HUES6 (cell line): Measurements from ENCODE around the gene LIN9.
A peak's percentile ranks its signal among the peaks of the same experiment; 100 is the strongest.
"Not testable (repeated sequence)": the region's sequence is repeated elsewhere in the genome, so short reads cannot be mapped to it uniquely, and the experiment has no call there.

Source experiments
- H3K27ac ChIP-seq: 2 replicates; pipeline ENCODE4 v1.7.0; 2013; ENCODE audit warnings: low read depth, mild to moderate bottlenecking, low read length, inconsistent platforms
- H3K27me3 ChIP-seq: 2 replicates; pipeline ENCODE4 v1.6.1; 2013; ENCODE audit warnings: low read length; ENCODE audit not compliant: control insufficient read depth, insufficient read depth
- H3K36me3 ChIP-seq: 2 replicates; pipeline ENCODE4 v1.6.1; 2013; ENCODE audit warnings: low read length; ENCODE audit not compliant: control insufficient read depth, insufficient read depth
- H3K4me1 ChIP-seq: 2 replicates; pipeline ENCODE4 v1.6.1; 2013; ENCODE audit warnings: low read length; ENCODE audit not compliant: control insufficient read depth, insufficient read depth
- H3K4me3 ChIP-seq: 2 replicates; pipeline ENCODE4 v1.5.1; 2013; ENCODE audit warnings: low read depth, low read length
- H3K9ac ChIP-seq: one replicate; pipeline ENCODE4 v1.6.1; 2013; ENCODE audit warnings: mild to moderate bottlenecking, low read length
- H3K9me3 ChIP-seq: 2 replicates; pipeline ENCODE4 v1.6.1; 2013; ENCODE audit warnings: low read depth, low read length; ENCODE audit not compliant: control insufficient read depth, insufficient read depth

The LIN9 gene

DNA sequence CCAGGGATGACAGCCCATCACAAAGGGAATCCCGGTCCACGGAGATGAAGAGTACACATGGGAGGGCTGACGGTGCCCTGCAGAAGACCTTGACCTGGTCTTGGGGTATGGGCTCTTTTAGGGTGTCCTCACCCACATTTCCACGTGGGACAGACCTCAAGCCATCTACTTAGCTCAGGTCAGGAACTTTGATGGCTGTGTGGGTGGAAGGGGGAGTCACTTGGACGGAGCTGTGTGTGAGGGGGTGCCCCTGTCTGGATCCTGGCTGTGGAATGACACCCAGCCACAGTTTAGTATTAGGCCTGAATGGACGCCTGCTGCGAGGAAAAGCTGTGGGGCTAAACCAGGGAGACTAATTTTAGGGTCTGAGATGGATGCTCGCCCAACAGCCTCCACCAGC, 96.4 kb downstream of the LIN9 start:
- H3K4me3 ChIP-seq, result no peak overlapping the region
- H3K27me3 ChIP-seq, result no peaks in the 10 kb centered on the region
- H3K9me3 ChIP-seq, result no peaks in the 10 kb centered on the region
- peak overlapping the region; percentile 5 for H3K9ac ChIP-seq
- peak overlapping the region; percentile 44; the same call in 1 of the 2 replicates for H3K27ac ChIP-seq
- peaks cover 69% of the 10 kb centered on the region for H3K4me1 ChIP-seq
- no peaks in the 10 kb centered on the region for H3K36me3 ChIP-seq

DNA sequence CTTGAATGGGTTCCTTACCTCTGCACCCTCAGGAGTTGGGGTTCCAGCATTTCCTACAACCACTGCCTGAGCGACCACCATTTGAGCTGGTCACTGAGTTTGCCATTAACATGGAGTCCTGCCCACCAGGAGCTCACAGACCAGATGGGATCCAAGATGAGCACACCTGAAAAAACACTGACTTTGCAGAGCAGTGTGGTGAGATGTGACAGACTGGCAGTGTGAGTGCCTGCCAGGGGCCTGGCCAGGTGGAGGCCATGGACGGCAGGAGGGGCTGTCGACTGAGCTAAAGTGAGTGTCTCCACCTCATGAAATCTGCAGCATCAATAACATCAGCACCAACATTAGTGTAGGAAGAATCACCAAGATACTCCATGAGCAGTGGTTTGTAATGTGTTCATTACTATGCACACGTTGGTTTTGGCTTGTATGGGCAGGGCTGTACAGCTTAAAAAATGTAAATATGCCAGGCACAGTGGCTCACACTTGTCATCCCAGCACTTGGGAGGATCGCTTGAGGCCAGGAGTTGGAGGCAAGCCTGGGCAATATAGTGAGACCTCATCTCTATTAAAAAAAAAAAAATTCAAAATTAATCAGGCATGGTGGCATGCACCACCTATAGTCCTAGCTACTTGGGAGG, 97.7 kb downstream of the LIN9 start:
- no peaks in the 10 kb centered on the region for H3K27me3 ChIP-seq
- peaks cover 58% of the 10 kb centered on the region for H3K4me1 ChIP-seq
- no peaks in the 10 kb centered on the region for H3K36me3 ChIP-seq
- H3K9me3 ChIP-seq, result no peaks in the 10 kb centered on the region
- peak overlapping the region; percentile 60; the same call in 1 of the 2 replicates for H3K27ac ChIP-seq
- H3K4me3 ChIP-seq, result no peak overlapping the region; the same call in 1 of the 2 replicates
- H3K9ac ChIP-seq, result peak overlapping the region; percentile 55

DNA sequence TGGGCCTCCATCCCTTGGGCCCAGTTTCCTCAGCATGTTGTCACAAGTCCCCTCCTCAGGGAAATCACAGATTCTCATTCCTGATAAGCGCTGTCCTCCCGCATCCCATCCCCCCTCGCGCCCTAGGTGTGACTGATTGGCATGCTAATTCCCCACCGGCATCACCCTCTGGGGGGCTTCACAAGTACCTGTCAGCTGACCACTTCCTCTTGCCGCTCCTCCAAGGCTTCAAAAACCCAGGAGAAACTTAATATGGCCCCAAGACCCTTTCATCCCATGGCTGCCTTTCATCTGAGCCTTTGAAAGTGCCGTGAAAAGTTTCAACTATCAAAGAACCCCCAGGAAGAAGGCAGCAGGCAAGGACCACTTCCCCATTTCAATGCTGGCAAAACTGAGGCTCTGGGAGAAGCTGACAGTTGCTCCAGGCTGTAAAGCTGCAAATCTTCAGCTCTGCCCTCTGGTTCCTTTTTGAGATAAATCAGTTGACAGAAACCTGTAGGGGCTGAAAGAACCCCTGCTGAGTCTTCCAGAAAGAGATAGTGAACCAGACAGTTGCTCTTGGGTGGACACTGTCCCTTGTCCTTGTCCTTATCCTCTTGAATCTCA, 98.3 kb downstream of the LIN9 start:
- no peaks in the 10 kb centered on the region for H3K36me3 ChIP-seq
- no peaks in the 10 kb centered on the region for H3K27me3 ChIP-seq
- H3K27ac ChIP-seq, result peak overlapping the region; percentile 60; the same call in 1 of the 2 replicates
- no peaks in the 10 kb centered on the region for H3K9me3 ChIP-seq
- peak overlapping the region; percentile 55 for H3K9ac ChIP-seq
- H3K4me1 ChIP-seq, result peaks cover 52% of the 10 kb centered on the region
- H3K4me3 ChIP-seq, result no peak overlapping the region

DNA sequence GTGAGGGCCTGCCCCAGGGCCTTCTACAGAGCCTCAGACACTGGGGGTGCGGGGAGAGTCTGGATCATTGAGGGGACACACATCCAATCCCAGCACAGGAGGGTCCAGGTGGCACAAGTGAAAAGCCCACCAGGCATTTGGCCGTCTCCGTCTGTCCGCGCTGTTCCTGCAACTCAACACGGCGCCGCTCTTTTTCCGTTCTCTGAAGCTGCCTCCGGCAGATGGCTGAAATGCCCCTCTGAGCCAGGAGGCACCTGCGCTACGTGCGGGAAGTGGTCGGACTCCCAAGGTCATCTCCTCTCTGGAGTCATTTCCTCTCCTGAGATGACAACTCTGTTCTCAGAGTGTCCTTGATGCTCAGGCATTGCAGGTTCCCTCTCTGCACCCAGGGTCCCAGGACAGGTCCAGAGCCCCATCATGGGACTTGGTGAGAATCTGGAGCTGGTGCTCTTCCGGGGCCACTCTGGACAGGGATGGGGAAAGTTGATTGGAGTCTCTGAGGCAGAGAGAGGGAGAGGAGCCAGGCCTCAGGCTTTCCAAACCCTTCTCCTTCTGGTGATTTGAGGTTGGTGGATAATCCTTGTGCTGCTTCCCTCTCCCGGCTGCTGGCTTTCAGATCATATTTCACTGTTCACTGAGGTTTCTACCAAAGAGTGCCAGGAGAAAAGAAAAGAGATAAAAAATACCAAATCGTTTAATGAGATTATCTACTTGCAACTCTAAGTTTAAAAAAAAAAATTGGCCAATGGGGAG, 99.5 kb downstream of the LIN9 start:
- H3K4me3 ChIP-seq, result no peak overlapping the region
- H3K27ac ChIP-seq, result peak overlapping the region; percentile 66; the same call in 1 of the 2 replicates
- H3K9me3 ChIP-seq, result no peaks in the 10 kb centered on the region
- H3K27me3 ChIP-seq, result no peaks in the 10 kb centered on the region
- H3K4me1 ChIP-seq, result peaks cover 40% of the 10 kb centered on the region
- H3K9ac ChIP-seq, result no peak overlapping the region
- no peaks in the 10 kb centered on the region for H3K36me3 ChIP-seq

DNA sequence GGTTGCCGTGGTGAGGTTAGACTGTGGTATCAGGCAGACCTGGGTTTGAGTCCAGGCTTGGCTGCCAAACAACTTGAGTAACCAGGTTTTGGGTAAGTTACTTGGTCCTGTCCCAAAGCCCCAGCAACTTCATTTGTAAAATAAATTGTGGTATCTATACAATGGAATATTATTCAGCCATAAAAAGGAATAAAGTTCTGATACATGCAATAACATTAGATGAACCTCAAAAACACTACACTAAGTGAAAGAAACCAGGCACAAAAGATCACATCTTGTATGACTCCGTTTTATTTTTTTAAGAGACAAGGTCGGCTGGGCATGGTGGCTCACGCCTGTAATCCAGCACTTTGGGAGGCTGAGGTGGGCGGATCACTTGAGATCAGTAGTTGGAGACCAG, 101.9 kb downstream of the LIN9 start:
- H3K4me3 ChIP-seq, result no peak overlapping the region
- H3K9me3 ChIP-seq, result no peaks in the 10 kb centered on the region
- no peaks in the 10 kb centered on the region for H3K36me3 ChIP-seq
- H3K27ac ChIP-seq, result no peak overlapping the region
- H3K4me1 ChIP-seq, result peaks cover 40% of the 10 kb centered on the region
- H3K9ac ChIP-seq, result no peak overlapping the region
- no peaks in the 10 kb centered on the region for H3K27me3 ChIP-seq

DNA sequence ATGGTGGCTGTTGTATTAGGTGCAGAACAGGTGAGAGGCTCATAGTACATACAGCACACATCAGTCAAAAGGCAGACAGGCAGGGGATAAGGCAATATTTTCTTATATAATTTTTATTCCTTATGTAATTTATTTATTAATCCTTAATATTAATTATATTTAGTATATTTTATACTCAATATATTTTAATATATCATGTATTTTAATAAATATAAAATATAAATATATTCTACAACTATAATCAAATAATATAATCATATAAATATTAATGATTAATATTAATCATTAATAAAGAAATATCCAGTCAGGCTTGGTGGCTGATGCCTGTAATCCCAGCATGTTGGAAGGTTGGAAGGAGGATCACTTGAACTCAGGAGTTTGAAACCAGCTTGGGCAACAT, 104.8 kb downstream of the LIN9 start:
- Histone ChIP-seq H3K27ac (no peak overlapping the region), H3K9ac (no peak overlapping the region), H3K9me3 (no peaks in the 10 kb centered on the region), H3K4me3 (no peak overlapping the region), H3K4me1 (peaks cover 21% of the 10 kb centered on the region), H3K27me3 (no peaks in the 10 kb centered on the region), H3K36me3 (no peaks in the 10 kb centered on the region)

DNA sequence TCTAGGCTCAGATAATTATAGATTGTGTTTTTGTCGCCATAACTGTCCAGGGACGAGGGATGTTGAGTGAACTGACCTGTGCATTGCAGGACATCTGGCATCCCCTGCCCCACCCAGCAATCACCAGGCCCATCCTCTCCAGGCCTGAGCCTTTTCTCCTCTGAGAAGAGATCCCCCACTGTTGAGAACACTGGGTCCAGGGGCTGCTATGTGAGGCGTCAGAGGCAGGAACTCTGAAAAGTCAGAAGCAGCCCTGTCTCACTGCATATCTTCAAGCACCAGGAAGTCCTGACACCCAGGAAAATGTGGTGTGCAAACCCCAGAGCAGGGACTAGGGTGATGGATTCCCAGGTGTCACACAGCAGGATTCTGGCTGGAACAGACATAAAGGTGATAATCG, 105.3 kb downstream of the LIN9 start:
- Histone ChIP-seq H3K4me3 (no peak overlapping the region), H3K4me1 (peaks cover 20% of the 10 kb centered on the region), H3K9me3 (no peaks in the 10 kb centered on the region), H3K9ac (no peak overlapping the region), H3K36me3 (no peaks in the 10 kb centered on the region), H3K27me3 (no peaks in the 10 kb centered on the region), H3K27ac (no peak overlapping the region)

DNA sequence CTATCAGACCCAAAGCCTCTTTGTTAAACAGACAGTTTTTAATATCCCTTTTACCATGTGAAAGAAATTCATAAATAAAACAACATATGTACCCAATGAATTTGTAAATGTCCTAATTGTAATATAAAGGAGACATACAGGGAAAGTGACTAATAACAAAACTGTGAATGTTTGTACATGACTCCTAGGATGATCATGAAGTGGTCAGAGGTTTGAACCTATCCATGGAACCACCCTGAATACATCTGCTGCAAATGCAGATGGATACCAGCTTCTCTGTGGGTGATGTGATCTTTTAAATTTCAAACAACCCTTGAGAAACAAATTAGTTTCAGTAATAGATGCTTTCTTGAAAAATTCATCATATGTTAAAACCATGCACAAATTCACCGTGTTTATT, 105.7 kb downstream of the LIN9 start:
- Histone ChIP-seq H3K4me3 (no peak overlapping the region), H3K27me3 (no peaks in the 10 kb centered on the region), H3K36me3 (no peaks in the 10 kb centered on the region), H3K9me3 (no peaks in the 10 kb centered on the region), H3K4me1 (peaks cover 20% of the 10 kb centered on the region), H3K9ac (no peak overlapping the region), H3K27ac (no peak overlapping the region)

DNA sequence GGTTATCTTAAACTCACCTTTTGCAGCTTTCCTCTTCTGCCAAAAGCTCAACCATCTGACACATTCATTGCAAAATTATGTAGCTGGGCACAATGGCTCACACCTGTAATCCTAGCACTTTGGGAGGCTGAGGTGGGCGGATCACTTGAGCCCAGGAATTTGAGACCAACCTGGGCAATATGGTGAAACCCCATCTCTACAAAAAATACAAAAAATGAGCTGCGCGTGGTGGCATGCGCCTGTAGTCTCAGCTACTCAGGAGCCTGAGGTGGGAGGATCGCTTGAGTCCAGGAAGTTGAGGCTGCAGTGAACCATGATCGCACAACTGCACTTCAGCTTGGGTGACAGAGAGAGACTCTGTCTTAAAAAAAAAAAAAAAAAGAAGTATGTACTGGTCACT, 106.3 kb downstream of the LIN9 start:
- H3K27ac ChIP-seq, H3K4me3 ChIP-seq, H3K9ac ChIP-seq, H3K27me3 ChIP-seq, H3K36me3 ChIP-seq, H3K9me3 ChIP-seq: not testable (repeated sequence)
- peaks cover 18% of the 10 kb centered on the region for H3K4me1 ChIP-seq

DNA sequence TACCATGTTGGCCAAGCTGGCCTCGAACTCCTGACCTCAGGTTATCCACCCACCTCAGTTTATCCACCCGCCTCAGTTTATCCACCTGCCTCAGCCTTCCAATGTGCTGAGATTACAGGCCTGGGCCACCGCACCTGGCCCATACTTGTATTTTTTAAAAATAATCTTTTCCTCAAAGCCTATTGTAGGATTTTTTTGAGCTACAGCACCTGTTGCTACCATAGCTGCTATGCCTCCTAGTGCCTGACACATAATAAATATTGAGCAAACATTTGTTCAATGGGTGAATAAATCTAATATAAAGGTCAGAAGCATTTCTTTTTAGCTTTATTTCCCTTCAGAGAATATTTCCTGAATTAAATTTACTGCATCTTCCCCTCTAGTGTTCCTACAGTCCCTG, 106.7 kb downstream of the LIN9 start:
- Histone ChIP-seq H3K4me3 (no peak overlapping the region), H3K36me3 (no peaks in the 10 kb centered on the region), H3K9me3 (no peaks in the 10 kb centered on the region), H3K9ac (no peak overlapping the region), H3K4me1 (peaks cover 18% of the 10 kb centered on the region), H3K27me3 (no peaks in the 10 kb centered on the region), H3K27ac (no peak overlapping the region; the same call in 1 of the 2 replicates)

DNA sequence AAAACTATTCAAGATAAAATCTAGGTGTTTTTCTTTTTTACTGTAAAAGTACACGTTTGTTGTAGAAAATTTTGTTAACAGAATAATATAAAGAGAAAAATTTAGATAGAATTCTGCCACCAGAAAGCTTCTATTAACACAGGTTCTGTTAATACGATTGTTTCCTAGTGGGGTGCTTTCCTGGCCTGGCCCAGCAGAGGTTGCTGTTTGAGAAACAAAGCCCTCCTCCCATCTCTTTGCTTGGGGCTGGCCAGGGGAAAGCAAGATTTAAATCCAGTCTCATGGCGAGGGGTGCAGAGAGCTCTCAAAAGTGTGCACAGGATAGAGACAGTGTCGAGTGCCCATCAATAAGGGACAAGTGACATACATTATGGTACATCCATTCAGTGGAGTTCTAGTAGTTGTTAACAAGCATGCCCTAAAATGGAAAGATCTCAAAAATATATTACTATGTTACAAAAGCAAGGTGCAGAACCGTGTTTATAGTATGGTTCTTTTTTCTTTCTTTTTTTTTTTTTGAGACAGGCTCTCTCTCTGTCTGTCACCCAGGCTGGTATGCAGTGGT, 107.9 kb downstream of the LIN9 start:
- H3K27me3 ChIP-seq, result no peaks in the 10 kb centered on the region
- H3K36me3 ChIP-seq, result no peaks in the 10 kb centered on the region
- no peak overlapping the region for H3K27ac ChIP-seq
- no peak overlapping the region for H3K4me3 ChIP-seq
- H3K9ac ChIP-seq, result no peak overlapping the region
- H3K4me1 ChIP-seq, result peaks cover 18% of the 10 kb centered on the region
- H3K9me3 ChIP-seq, result no peaks in the 10 kb centered on the region
